A204.1 (cell line): ENCODE results near the gene ASB6.
"Not testable (repeated sequence)": the region's sequence is repeated elsewhere in the genome, so short reads cannot be mapped to it uniquely, and the experiment has no call there.

ENCODE experiments used
- FAIRE-seq: peaks from 2 replicates; lab custom pipeline; 2012; peaks lifted over from hg19 to GRCh38; lab: Jason Lieb, UNC

ASB6 gene

DNA sequence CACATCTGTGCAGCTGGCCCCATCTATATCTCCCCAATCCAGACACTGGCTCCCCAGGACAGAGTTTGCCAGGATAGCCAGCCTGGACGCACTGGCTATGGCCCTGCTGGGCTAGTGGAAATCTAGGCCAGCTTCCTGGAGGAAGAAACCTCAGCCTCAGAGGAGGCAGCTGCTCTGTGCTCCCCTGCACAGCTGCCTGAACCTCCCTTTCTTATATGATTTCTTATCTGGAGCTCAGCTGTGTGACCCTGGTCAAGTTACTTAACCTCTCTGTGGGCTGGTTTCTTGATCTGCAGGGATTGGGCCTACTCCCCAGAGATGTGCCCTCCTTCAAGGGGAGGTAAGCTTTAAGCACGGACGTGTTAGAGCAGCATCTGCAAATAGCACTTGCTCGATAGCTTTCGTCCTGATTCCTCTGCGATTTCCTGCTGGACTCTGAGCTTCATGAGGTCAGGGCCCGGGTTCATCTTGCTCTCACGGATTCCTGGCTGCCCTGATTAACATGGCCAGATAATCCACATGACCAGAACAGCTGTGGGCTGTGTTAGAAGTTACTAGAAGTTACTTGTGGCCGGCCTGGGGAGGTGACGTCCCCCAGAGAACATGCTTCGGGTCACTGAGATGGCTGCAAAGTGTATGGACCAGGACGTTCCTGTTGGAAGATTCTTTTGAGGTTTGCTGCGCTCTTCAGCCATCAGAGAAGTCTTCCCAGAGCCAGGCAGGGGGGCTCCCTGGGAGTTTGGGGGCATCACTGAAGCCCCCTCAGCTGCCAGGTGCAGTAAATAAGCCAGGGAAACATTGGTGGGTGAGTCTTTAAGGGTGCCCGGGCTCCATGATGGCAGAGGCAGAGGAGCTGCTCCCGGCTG is 35.6 kb downstream of the ASB6 start:
- no peak for FAIRE-seq

DNA sequence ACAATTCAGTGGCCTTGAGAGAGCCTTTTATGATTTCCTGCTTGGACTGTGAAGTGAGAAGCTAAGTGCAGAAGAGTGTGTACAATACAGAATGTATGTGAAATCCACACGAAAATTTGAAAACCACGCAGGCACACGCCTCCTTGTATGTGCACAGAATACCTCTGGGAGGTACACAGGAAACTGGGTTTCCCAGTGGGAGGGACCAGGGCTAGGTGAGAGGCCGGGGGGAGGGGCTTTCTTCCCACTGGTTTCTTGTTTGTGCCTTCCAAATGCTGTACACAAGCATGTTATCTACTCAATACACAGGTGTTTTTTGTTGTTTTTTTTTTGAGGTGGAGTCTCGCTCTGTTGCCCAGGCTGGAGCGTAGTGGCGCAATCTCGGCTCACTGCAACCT is 37.2 kb downstream of the ASB6 start:
- no peak for FAIRE-seq

GRCh38 chr9:129604056-129604765 is 37.7 kb downstream of the ASB6 start:
- FAIRE-seq = no peak

DNA sequence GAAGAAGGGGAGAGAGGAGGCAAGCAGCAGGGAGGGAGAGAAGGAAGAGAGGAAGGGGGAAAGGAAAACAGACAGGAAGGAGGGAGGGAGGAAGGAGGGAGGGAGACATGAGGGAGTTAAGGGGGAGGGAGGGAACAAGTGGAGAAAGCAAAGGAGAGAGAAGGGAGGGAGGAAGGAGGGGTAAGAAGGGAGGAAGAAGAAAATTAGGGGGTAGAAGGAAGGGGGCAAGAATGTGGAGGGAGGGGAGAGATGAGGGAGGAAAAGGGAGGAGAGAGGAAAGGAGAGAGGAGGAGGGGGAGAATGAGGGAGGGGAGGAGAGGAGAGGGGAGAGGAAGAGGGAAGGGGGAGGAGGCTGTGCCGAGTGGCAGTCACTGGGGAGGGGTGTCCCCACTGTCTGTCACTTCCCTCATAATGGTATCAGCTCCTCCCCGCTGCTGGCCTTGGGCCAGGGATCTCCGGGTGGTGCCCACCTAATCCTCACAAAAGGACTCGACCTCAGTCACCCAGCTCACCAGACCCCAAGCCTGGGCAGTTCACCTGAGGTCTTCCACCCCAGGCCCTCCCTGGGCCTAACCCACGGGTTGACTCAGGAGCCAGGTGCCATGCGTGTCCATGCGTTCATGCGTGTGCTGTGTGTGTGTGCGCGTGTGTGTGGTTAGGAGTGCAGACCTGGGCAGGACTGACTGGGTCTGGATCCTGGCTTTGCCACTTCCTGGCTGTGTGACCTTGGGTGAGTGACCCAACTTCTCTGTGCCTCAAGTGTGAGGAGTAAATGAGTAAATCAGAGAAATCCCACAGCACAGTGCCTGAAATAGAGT is 39.1 kb downstream of the ASB6 start:
- FAIRE-seq = no peak

DNA sequence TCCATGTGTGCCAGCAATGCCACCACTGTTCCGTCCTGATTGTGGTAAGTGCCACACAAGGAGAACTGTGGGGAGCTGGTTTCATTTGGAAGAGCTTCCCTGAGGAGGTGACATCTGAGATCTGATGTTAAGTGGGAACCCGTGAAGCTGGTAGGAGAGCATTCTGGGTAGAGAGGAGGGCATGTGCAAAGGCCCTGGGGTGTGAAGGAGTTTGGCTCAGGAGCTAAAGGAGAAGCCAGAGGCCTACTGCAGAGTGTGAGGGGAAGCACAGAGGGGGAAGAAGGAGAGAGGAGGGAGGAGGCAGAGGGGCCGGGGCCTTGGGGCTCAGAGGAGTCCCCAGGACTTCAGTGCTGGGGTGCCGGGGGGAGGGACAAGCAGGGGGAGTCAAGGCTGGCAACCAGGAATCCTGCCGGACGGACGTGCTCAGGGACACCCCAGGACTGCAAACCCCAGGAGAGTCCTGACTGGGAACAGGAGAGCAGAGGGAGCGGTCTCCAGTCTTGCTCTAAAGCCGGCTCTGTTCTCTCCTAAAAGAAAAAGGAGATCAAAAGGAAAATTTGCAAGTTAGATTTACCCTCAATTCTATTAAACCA is 40.8 kb downstream of the ASB6 start:
- no peak for FAIRE-seq

DNA sequence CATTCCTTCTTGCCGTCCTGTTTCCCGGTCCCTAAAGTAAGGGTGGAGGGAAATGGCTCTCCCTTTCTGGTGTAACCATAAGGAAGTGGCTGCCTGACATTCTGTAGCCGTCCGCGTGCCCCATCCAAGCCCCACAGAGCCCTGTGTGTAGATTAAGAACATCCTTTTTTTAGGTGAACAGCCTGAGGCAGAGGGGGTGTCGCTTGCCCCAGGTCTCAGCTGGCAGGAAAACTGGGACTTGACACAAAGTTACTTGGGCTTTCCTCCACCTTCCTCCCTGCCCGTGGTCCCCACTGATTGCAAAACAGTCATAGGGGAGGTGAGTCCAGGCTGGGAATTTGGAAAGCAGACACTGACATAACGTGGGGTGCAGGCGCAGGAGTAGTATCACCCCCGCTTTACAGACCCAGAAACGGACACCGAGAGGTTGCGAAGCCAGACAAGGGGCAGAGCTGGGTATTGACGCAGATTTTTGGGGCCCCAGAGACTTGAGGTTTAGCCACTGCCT is 43.8 kb downstream of the ASB6 start:
- no peak for FAIRE-seq

GRCh38 chr9:129597355-129598088 is 44.4 kb downstream of the ASB6 start:
- no peak for FAIRE-seq

DNA sequence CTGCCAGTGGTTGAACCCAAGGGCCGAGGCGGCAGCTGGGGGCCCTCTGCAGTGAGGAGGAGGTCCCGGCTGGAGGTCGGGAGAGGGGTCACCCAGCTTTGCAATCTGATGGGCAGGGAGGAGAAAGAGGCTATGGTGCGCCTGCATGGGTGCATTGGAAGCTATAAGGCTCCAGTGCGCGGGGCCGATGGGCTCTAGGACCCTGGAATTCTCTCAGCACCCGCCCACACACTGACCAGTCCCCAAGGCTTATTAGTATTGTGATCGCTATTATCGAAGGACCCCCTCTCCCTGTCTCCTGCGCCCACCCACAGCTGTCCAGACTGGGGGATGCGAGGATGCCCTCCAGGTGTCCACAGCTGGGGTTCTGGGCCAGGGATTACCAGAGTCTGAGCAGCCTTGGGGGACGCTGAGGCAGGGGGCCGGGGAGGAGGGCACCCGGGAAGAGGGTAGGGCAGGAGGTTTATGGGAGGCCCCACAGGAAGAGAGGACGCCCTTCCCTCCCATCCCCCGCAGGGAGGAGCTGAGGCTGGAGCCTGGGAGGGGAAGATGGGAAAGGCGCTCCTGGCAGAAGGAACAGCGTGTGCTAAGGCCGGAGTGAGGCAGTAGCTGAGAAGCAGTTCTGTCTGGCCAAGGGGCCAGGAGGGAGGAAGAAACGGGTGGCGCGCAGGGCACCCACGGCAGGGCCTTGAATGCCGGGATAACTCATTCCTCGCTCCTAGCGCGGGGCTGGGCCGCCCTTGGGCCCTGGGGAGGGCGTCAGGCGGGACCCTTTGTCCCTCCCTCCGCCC is 45.2 kb downstream of the ASB6 start:
- FAIRE-seq = no peak

DNA sequence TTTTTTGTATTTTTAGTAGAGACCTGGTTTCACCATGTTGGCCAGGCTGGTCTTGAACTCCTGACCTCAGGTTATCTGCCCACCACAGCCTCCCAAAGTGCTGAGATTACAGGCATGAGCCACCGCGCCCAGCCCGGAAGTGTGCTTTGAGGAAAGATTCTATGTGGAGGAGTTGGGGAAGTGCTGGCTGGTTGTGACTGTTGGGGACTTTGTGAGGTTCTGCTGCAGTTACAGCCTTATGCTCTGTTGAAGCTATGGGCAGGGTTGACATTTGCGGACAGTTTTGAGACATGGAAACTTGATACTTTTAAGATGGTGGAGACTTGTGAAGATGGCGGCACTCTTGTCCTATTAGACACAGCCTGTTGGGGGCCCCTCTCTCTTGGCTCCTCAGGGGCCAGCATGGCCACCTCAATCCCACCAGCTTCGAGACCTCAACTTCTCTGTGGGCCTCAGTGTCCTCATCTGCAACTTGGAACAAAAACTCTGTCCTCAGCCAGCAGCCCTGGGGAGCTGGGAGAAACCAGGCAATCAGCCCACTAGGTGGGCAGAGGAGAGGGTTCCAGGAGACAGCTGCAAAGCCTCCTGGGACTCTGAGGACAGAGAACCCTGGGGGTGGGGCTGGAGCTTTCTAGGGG is 45.9 kb downstream of the ASB6 start:
- FAIRE-seq = no peak

DNA sequence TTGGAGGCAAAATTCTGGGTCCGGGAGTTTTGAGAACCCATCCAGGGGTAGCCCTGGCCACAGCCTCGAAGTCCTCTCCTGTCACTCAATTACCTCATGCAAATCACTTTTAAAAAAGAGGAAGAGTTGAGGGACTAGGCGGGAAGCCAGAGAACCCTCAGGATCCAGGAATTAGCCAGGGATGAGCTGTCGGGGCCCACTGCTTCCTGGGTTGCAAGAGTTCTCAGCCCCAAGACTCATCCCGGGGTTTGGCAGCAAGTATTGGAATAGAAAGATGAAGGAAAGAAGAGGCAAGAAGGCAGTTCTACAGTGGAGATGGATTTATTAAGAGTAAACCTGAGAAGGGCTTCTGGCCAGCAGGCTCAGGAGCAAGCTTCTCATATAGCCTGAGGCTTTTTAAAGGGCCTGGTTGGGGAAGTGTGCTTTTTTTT is 46.6 kb downstream of the ASB6 start:
- no peak for FAIRE-seq

DNA sequence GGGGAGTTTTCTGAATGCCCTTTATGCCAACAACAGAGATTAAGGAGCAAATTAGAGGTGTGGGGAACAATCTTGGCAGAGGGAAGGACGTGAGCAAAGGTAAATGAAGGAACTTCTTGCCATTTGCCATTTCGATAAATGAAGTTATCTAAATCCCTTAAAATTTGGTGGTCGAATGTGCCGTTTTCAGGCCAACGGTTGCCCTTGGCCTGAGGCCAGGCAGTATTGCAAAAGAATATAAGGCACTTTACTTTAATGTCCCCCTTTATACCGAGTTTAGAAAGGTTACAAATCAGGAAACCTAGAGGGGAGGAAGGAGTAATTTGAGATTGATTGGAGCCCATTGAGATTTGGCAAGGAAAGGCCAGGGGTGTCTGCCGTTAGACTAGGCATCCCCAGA is 47.3 kb downstream of the ASB6 start:
- no peak for FAIRE-seq

DNA sequence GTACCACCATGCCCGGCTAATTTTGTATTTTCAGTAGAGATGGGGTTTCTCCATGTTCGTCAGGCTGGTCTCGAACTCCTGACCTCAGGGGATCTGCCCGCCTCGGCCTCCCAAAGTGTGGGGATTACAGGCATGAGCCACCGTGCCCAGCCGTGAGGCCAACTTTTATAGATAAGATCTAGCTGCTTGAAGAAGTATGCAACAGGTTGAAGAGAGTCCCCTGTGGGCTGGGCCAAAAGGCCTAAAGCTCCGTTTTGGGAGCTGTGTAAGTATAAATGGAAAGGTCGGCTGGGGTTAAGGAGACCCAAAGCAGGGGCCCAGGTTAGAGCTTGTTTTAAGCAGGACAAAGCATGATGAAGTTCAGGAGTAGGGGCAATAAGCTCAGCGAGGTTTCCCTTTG is 49.2 kb downstream of the ASB6 start:
- not testable (repeated sequence) for FAIRE-seq

DNA sequence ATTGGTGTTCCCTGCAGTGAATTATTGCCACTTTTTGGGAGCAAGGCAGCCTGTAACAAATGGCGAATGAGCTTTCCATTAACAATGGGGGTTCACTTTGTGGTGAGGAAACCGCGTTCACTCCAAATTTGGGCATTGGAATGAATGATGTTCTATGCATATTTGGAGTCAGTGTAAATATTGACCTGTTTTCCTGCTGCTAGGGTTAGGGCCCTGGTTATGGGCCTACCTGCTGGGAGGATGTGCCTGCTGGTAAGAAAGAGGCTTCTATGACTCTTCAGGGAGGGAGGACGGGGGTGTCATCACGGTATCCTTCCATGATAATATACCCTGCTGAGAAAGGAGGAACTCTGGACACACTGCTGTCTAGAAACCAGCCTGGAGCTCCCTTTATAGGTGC is 50.0 kb downstream of the ASB6 start:
- no peak for FAIRE-seq

DNA sequence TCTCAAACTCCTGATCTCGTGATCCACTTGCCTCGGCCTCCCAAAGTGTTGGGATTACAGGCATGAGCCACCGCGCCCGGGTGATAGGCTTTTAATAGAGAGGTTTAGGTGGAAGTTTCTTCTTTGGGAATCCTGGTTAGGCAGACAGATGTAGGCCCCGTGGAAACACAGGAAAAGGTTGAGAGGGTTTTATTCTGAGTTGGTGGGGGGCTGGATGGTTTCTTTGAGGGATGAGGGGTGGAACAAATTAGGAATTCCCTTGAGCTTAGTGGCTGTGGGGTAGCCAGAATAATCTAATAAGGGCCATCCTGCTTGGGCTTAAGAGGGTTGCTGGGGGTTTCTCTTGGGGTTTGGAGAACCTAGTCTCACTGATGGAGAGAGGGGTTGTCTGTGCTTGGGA is 51.5 kb downstream of the ASB6 start:
- no peak for FAIRE-seq

DNA sequence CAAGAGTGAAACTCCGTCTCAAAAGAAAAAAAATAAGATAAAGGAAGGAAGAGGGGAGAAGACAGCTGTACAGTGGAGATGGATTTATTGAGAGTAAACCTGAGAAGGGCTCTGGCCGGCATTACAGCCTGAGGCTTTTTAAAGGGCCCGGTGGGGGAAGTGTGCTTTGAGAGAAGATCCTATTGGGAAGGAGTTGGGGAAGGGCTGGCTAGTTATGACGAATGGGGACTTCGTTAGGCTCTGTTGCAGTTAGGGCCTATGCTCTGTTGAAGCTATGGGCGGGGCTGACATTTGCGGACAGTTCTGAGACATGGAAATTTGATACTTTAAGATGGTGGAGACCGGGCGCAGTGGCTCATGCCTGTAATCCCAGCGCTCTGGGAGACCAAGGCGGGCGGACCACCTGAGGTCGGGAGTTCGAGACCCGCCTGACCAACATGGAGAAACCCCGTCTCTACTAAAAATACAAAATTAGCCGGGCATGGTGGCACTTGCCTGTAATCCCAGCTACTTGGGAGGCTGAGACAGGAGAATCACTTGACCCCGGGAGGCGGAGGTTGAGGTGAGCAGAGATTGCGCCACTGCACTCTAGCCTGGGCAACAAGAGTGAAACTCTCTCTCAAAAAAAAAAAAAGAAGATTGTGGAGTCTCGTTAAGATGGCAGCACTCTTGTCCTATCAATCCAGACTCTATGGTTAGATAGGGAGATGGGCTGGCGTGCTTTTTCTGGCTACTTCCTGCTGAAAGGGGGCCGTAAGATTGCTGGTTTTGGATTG is 54.3 kb downstream of the ASB6 start:
- no peak for FAIRE-seq

DNA sequence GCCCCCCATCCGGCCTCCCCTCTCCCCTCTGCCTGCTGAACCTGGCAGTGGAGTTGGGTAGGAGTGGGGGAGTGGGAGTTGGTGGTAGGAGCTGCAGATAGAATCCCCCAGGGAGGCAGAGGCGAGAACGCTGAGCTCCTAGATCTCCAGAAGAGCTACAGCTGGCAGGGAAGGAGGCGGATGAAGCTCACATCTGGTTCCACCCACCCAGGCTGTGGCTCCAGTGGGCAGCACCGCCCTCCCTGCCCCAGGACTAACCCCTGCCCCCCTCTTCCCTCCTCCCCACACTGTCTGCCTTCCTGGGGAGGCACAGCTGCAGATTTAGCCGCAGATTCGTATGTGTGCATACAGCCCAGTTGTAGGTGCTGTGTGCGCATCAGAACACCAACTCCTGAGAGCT is 55.3 kb downstream of the ASB6 start:
- FAIRE-seq = no peak

- no peak for FAIRE-seq
Observed at GRCh38 chr9:129586245-129586644, 55.7 kb downstream of the ASB6 start.

DNA sequence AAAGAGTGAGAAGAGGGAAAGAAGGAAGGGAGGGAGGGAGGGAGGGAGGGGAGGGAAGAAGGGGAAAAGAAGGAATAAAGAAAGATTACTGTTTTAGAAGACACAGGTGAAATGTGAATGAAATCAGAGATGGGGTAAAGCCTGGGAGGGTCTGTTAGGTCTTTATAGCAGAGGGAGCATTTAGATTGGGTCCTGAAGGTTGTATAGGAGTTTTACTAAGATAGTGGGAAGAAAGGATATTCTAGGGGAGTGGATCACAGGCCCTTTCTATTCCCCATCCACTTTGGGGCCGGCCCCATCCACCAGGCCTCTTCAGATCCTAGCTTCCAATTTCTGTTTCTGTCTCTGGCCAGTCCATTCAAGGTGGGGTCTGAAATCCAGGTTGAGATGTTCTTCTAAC is 56.6 kb downstream of the ASB6 start:
- FAIRE-seq = no peak
